ENCODE measurements around the gene DOC2B. TPM values are rescaled to one million over a fixed set of nuclear protein-coding genes. Genes with fewer than 3 reads are reported as not detected.

The DOC2B gene
- total RNA-seq, 1 donor from 2014 or later: 0.11 TPM

DNA sequence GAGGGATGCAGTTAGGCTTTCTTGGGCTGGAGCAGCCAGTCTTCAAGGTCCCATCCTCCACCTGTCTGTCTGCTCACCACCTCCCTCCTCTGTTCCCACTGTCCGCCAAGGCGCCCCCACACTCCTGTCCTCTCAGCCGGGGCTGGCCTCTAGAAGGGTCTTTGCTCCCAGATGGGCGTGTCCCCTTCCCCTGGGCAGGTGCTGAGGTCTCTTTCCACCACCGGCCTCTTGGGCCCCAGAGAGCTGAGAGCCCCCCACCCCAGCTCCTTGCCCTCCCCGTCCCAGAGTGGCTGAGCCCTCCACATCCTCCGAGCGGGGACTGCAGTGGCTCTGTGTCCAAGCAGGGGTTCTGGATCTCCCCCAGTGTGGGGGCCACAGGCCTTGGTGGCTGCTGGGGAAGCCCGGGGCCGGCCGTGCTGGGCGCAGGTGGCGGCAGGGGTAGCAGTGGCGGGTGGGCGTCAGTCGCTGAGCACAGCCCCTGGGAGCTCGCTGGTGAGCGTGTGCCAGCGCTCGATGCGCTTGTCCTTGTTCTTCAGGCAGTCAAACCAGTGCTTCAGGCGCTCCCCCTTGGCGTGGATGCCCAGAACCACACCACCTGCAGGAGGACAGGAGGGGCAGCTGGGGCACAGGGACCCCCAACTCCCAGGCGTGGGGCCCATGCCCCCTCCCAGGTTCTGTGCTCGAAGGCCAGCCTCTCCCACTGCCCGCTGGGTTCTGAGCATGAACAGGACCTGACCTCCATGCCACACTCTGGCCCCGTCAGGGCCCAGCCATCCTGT, 34.3 kb downstream of the DOC2B start:
- TF ChIP-seq, protein P1, sequence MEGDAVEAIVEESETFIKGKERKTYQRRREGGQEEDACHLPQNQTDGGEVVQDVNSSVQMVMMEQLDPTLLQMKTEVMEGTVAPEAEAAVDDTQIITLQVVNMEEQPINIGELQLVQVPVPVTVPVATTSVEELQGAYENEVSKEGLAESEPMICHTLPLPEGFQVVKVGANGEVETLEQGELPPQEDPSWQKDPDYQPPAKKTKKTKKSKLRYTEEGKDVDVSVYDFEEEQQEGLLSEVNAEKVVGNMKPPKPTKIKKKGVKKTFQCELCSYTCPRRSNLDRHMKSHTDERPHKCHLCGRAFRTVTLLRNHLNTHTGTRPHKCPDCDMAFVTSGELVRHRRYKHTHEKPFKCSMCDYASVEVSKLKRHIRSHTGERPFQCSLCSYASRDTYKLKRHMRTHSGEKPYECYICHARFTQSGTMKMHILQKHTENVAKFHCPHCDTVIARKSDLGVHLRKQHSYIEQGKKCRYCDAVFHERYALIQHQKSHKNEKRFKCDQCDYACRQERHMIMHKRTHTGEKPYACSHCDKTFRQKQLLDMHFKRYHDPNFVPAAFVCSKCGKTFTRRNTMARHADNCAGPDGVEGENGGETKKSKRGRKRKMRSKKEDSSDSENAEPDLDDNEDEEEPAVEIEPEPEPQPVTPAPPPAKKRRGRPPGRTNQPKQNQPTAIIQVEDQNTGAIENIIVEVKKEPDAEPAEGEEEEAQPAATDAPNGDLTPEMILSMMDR (IDR thresholded peaks at IDR 0.05; ENCODE audit: insufficient read depth, low read depth, low read length): no peak
- no peak overlapping the region for H3K4me3 Mint-ChIP-seq (ENCODE audit: unreplicated experiment)
- H3K27ac Mint-ChIP-seq (ENCODE audit: unreplicated experiment): no peak overlapping the region
- FAIRE-seq (no peak), DNase-seq (ENCODE audit: low read depth) (no peak)
- H3K9ac ChIP-seq (ENCODE audit: low read length): no peak overlapping the region
- H3K27ac ChIP-seq (ENCODE audit: low read depth, low read length): no peak overlapping the region
- no peaks in the 10 kb centered on the region for H3K4me1 Mint-ChIP-seq (ENCODE audit: low read depth, unreplicated experiment)
- H3K27me3 ChIP-seq (ENCODE audit: insufficient read depth, low read length): no peaks in the 10 kb centered on the region
- no peak overlapping the region for H2AFZ ChIP-seq (ENCODE audit: low read depth, low read length)
- H4K20me1 ChIP-seq (ENCODE audit: insufficient read depth, low read length): no peaks in the 10 kb centered on the region
- H3K36me3 ChIP-seq (ENCODE audit: insufficient read depth, low read length): no peaks in the 10 kb centered on the region
- no peaks in the 10 kb centered on the region for H3K4me1 ChIP-seq (ENCODE audit: insufficient read depth, low read length)
- H3K79me2 ChIP-seq (ENCODE audit: insufficient read depth, low read length): no peaks in the 10 kb centered on the region
- H3K4me2 ChIP-seq (ENCODE audit: low read length): no peak overlapping the region
- no peak overlapping the region for H3K4me3 ChIP-seq (ENCODE audit: insufficient read depth, low read depth, low read length)
- peaks cover 31% of the 10 kb centered on the region for H3K27me3 Mint-ChIP-seq (ENCODE audit: low read depth, unreplicated experiment)
- H3K36me3 Mint-ChIP-seq (ENCODE audit: low read depth, unreplicated experiment): no peaks in the 10 kb centered on the region
- no peaks in the 10 kb centered on the region for H3K9me3 ChIP-seq (ENCODE audit: insufficient read depth, low read depth, low read length)
- H3K9me3 Mint-ChIP-seq (ENCODE audit: unreplicated experiment): peaks cover 2% of the 10 kb centered on the region

DNA sequence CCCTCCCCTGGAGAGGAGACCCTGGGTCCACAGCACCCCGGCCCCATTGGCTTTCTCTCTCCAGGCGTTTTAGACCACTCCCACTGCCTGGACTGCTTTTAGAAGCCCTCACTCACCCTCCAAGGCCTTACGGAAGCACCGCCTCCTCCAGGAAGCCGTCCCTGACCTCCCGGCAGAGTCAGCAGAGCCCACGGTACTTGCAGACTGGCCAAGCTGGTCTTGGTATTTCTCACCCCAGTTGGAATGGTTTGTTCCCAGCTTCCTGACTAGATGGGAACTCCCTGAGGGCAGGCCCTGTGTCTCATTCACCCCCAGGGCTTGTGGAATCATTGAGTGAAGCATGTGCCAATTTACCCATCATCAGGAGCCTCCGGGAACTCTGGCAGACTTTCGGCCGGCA, 34.9 kb downstream of the DOC2B start:
- no peak overlapping the region for H3K27ac Mint-ChIP-seq (ENCODE audit: unreplicated experiment)

More for the DNA sequence above, 34.9 kb downstream of the DOC2B start:
- Histone ChIP-seq H3K4me3 (ENCODE audit: insufficient read depth, low read depth, low read length) (no peak overlapping the region), H3K27me3 (ENCODE audit: insufficient read depth, low read length) (no peaks in the 10 kb centered on the region), H3K9me3 (ENCODE audit: insufficient read depth, low read depth, low read length) (no peaks in the 10 kb centered on the region), H3K4me1 (ENCODE audit: insufficient read depth, low read length) (no peaks in the 10 kb centered on the region), H3K4me2 (ENCODE audit: low read length) (no peak overlapping the region), H3K36me3 (ENCODE audit: insufficient read depth, low read length) (no peaks in the 10 kb centered on the region), H3K79me2 (ENCODE audit: insufficient read depth, low read length) (no peaks in the 10 kb centered on the region), H4K20me1 (ENCODE audit: insufficient read depth, low read length) (no peaks in the 10 kb centered on the region), H3K27ac (ENCODE audit: low read depth, low read length) (no peak overlapping the region), H3K9ac (ENCODE audit: low read length) (no peak overlapping the region), H2AFZ (ENCODE audit: low read depth, low read length) (no peak overlapping the region)
- no peaks in the 10 kb centered on the region for H3K4me1 Mint-ChIP-seq (ENCODE audit: low read depth, unreplicated experiment)
- TF ChIP-seq EZH2 (IDR thresholded peaks at IDR 0.05; ENCODE audit: insufficient read depth, low read length): no peak
- TF ChIP-seq, protein P1 (IDR thresholded peaks at IDR 0.05; ENCODE audit: insufficient read depth, low read depth, low read length): no peak
- FAIRE-seq: no peak
- H3K27me3 Mint-ChIP-seq (ENCODE audit: low read depth, unreplicated experiment): peaks cover 31% of the 10 kb centered on the region
- H3K4me3 Mint-ChIP-seq (ENCODE audit: unreplicated experiment): no peak overlapping the region
- peaks cover 2% of the 10 kb centered on the region for H3K9me3 Mint-ChIP-seq (ENCODE audit: unreplicated experiment)
- DNase-seq (ENCODE audit: low read depth): no peak
- H3K36me3 Mint-ChIP-seq (ENCODE audit: low read depth, unreplicated experiment): no peaks in the 10 kb centered on the region

Data from astrocyte (in vitro differentiated cells and primary cell).